ENCODE measurements around the gene AXL. TPM values are rescaled to one million over a fixed set of nuclear protein-coding genes. Genes with fewer than 3 reads are reported as not detected.

Gene AXL
- total and polyA plus RNA-seq, 2 of the 13 experiments (the other 11 are each of a cell fraction or from before 2014, with no cell fraction given): 0.71 to 5.9 TPM

GRCh38 chr19:41175801-41176777 is 42.9 kb upstream of the AXL start (continued):
- TF ChIP-seq ZNF781 (CRISPR knock-in tag; IDR thresholded peaks at IDR 0.05; ENCODE audit: borderline replicate concordance, not compliant biosample characterization) (no peak), HDAC1 (CRISPR knock-in tag; IDR thresholded peaks at IDR 0.05) (peak; percentile 0; the same call in 1 of the 2 replicates), ZNF350 (CRISPR knock-in tag; IDR thresholded peaks at IDR 0.05; ENCODE audit: borderline replicate concordance, low read depth) (peak; percentile 41; the same call in 1 of the 2 replicates), KDM6A (CRISPR knock-in tag; IDR thresholded peaks at IDR 0.05; ENCODE audit: low read depth) (0 out of 2 replicates have a peak, but pooled peaks have one; percentile 43), SP5 (CRISPR knock-in tag; IDR thresholded peaks at IDR 0.05; ENCODE audit: borderline replicate concordance, low read depth) (peak; percentile 82), ZNF331 (CRISPR knock-in tag; IDR thresholded peaks at IDR 0.05) (0 out of 2 replicates have a peak, but pooled peaks have one; percentile 11), ZNF580 (CRISPR knock-in tag; IDR thresholded peaks at IDR 0.05; ENCODE audit: borderline replicate concordance, low read depth) (no peak; the same call in 1 of the 2 replicates), ZNF232 (CRISPR knock-in tag; IDR thresholded peaks at IDR 0.05; ENCODE audit: borderline replicate concordance) (no peak), AFF4 (CRISPR knock-in tag; IDR thresholded peaks at IDR 0.05) (0 out of 2 replicates have a peak, but pooled peaks have one; percentile 63), ARID5B (CRISPR knock-in tag; IDR thresholded peaks at IDR 0.05) (peak; percentile 61), ZGPAT (CRISPR knock-in tag; IDR thresholded peaks at IDR 0.05) (peak; percentile 24; the same call in 1 of the 2 replicates), ELF1 (CRISPR knock-in tag; IDR thresholded peaks at IDR 0.05) (peak; percentile 65), ZNF558 (CRISPR knock-in tag; IDR thresholded peaks at IDR 0.05; ENCODE audit: borderline replicate concordance) (no peak), FOXA3 (CRISPR knock-in tag; IDR thresholded peaks at IDR 0.05) (peak; percentile 37; the same call in 1 of the 2 replicates)
- TF ChIP-seq, protein P1, sequence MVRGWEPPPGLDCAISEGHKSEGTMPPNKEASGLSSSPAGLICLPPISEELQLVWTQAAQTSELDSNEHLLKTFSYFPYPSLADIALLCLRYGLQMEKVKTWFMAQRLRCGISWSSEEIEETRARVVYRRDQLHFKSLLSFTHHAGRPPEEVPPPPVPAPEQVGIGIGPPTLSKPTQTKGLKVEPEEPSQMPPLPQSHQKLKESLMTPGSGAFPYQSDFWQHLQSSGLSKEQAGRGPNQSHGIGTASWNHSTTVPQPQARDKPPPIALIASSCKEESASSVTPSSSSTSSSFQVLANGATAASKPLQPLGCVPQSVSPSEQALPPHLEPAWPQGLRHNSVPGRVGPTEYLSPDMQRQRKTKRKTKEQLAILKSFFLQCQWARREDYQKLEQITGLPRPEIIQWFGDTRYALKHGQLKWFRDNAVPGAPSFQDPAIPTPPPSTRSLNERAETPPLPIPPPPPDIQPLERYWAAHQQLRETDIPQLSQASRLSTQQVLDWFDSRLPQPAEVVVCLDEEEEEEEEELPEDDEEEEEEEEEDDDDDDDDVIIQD (CRISPR knock-in tag; IDR thresholded peaks at IDR 0.05; ENCODE audit: low read depth): peak; percentile 24; the same call in 1 of the 2 replicates
- TF ChIP-seq, protein P2, sequence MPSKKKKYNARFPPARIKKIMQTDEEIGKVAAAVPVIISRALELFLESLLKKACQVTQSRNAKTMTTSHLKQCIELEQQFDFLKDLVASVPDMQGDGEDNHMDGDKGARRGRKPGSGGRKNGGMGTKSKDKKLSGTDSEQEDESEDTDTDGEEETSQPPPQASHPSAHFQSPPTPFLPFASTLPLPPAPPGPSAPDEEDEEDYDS (CRISPR knock-in tag; IDR thresholded peaks at IDR 0.05): peak; percentile 10; the same call in 1 of the 2 replicates

Measured in HepG2 (cell line).